EH (cell line): ENCODE results near the gene MLLT1.
A peak's percentile ranks its signal among the peaks of the same experiment; 100 is the strongest.

Experiments
- DNase-seq: peaks from one replicate; pipeline ENCODE4 v3.0.0-alpha.2; 2015; ENCODE audit warnings: low read depth

Gene MLLT1

GRCh38 chr19:6220385-6221191, 59.2 kb downstream of the MLLT1 start:
- peak; percentile 52 for DNase-seq

DNA sequence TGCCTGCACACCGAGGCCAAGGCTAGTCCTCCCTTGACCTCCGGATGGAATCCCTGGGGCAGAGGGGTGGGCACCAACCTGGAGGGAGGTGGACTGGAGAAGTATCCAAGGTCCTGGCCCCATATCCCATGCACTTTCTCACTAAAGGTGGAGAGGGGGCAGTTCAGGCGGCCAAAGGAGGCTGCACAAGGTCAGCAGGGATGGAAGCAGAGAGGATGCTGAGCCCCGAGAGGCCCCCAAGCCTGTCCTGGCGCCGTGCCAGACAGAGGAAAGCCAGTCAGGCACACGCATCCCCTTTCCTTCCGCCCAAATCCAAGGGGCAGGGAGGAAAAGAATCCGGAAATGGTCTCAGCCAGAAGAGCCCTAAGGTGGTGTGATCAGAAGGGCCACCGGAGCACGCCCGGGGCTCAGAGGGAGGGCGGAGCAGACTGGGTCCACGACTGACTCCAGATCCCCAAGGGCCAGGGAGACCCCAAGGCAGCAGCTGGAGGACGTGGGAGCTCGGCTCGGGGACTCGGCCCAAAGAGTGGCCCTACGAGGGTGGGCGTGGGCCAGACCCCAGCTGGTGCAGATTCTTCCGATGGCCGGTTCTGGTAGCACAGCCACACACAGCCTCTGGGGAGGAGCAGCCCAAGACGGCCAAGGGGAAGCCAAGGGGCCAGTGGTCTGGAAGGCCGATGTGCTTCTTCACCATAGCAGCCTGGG, 60.0 kb downstream of the MLLT1 start:
- no peak for DNase-seq

GRCh38 chr19:6219147-6219525, 60.6 kb downstream of the MLLT1 start:
- DNase-seq = no peak

GRCh38 chr19:6218491-6219146, 61.2 kb downstream of the MLLT1 start:
- DNase-seq = peak; percentile 84

GRCh38 chr19:6217752-6218334, 61.9 kb downstream of the MLLT1 start:
- no peak for DNase-seq

- DNase-seq = no peak
These were observed 62.6 kb downstream of the MLLT1 start for GRCh38 chr19:6216996-6217751.

DNA sequence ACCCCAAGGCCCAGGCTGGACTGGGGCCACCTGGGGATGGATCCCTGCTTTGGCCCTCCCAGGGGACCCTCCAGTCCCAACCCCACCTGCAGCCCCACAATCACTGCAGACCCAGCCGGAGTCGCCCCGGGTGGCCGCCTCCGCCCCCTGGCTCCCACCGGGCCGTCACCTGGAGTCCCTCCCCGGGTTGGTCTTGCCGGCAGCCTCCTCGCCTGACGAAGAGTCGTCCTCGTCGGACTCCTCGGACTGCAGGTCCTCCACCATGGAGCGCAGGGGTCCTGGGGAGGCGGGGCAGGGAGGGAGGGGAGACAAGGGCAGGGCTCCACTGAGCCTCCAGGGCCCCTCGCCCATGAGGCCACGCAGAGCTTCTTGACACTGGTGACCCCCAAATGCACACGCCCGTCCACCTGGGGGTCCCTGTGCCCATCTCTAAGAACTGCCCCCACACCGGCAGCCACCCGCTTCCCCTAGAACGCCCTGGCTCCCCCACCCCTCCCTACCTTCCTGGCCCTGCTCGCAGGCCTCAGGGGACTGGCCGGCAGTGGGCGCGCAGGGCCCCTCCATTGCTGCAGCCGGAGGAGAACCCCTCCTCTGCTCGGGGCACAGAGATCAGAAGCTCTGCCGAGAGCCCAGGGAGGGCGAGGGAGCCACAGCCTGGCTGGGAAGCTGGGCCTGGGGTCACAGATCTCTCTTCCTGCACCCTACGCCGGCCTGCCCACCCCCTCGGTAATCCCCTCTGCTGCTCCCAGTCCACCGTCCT, 63.4 kb downstream of the MLLT1 start:
- no peak for DNase-seq

- DNase-seq = no peak
These were observed 64.0 kb downstream of the MLLT1 start for GRCh38 chr19:6215701-6216235.

- DNase-seq = no peak
These were observed 64.8 kb downstream of the MLLT1 start for GRCh38 chr19:6214881-6215541.

DNA sequence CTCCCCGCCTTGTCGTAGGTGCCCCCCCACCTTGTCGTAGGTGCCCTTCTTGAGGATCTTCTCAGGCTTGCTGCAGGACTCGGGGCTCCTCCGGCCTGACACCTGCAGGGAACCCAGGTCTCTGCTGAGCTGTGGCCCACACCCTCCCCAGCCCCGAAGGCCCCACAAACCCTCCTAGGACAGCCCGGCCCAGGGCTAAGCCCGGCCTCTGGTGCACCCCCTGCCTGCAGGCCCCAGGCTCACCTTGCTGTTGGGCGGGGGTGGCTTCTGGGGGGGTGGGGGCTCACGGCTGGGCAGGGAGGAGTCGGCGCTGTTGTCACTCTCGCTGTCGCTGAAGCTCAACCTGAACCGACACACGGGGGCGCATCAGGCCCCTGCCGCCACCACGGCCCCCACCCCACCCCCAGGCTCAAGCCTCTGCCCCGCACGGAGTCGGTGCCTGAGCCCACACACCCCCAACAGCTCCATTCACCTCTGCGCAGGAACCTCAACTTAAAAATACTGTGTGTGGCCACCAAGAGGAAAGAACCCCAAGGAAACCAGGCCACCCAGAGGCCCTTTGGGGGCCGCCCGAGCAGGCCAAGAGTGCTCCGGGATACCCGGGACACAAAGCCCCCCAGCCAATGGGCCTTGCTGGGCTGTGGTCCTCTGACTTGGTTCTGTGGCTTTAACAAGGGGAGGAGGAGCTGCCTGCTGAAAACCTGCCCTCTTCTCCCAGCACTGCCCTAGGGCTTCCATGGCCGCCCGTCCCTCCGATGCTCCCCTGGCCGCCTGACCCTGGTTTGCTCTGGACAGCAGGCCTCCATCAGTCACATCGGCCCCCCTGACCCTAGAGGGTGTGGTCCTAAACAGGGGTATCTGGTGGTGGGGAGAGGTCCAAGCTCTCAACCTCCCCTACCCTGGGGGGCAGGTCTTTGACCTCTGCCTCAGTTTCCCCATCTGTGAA, 65.8 kb downstream of the MLLT1 start:
- no peak for DNase-seq

- no peak for DNase-seq
These were observed 66.5 kb downstream of the MLLT1 start for GRCh38 chr19:6213266-6213595.

- DNase-seq = no peak
These were observed 67.1 kb downstream of the MLLT1 start for GRCh38 chr19:6212403-6213265.

- no peak for DNase-seq
These were observed 68.0 kb downstream of the MLLT1 start for GRCh38 chr19:6211632-6212402.

- no peak for DNase-seq
These were observed 68.8 kb downstream of the MLLT1 start for GRCh38 chr19:6210721-6211600.

- DNase-seq = no peak
These were observed 69.7 kb downstream of the MLLT1 start for GRCh38 chr19:6210091-6210490.

DNA sequence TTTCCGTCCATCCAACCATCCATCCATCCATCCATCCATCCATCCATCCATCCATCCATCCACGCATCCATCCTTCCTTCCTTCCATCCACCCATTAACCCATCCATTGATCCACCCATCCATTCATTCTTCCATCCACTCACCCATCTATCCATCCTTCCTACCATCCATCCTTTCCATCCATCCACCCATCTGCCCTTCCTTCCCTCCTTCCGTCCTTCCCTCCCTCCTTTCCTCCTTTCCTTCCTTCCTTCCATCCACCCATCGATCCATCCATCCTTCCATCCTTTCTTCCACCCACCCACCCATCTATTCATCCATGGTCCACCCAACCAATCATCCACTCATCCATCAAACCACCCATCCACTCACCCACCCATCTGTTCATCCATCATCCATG, 70.1 kb downstream of the MLLT1 start:
- DNase-seq = no peak

GRCh38 chr19:6209233-6209632, 70.5 kb downstream of the MLLT1 start:
- no peak for DNase-seq
